CD14-positive monocyte (primary cell): ENCODE measurements around the gene PRDM13. TPM values are rescaled to one million over a fixed set of nuclear protein-coding genes. Genes with fewer than 3 reads are reported as not detected.

ENCODE experiments used
- DNase-seq, 3 donors: peaks; one replicate each; pipeline ENCODE4 v3.0.0-alpha.2; 2011 to 2022
- H2AFZ ChIP-seq: 2 replicates; pipeline ENCODE4 v1.6.0; 2012; ENCODE audit warnings: mild to moderate bottlenecking, low read depth, low read length, inconsistent platforms; ENCODE audit not compliant: insufficient read depth, poor library complexity, severe bottlenecking
- H3K27ac ChIP-seq, 2 donors: 1 replicate in 1 of 2; 2 replicates in 1 of 2; pipeline ENCODE4 v1.5.1; 2012 to 2013; ENCODE audit warnings: low read length in 2 of 2, control low read depth in 1 of 2, inconsistent platforms in 1 of 2, low read depth in 1 of 2, mild to moderate bottlenecking in 1 of 2
- H3K27me3 ChIP-seq, 2 donors: one replicate each; pipeline versions ENCODE4 v1.6.0 to v1.6.1; 2011 to 2013; ENCODE audit warnings: low read length in 2 of 2; ENCODE audit not compliant: control insufficient read depth in 2 of 2, insufficient read depth in 2 of 2
- H3K36me3 ChIP-seq, 2 donors: replicated peaks in 1 of 2; 1 replicate in 1 of 2; 2 replicates in 1 of 2; pipeline versions ENCODE4 v1.5.1 to v1.6.1; 2012 to 2013; ENCODE audit warnings: low read length in 2 of 2, control low read depth in 1 of 2, inconsistent platforms in 1 of 2, mild to moderate bottlenecking in 1 of 2; ENCODE audit not compliant: insufficient read depth in 2 of 2, control insufficient read depth in 1 of 2
- H3K4me1 ChIP-seq, 2 donors: 1 replicate in 1 of 2; 2 replicates in 1 of 2; pipeline versions ENCODE4 v1.5.1 to v1.6.1; 2012 to 2013; ENCODE audit warnings: low read length in 2 of 2, control low read depth in 1 of 2, inconsistent platforms in 1 of 2, mild to moderate bottlenecking in 1 of 2, moderate library complexity in 1 of 2; ENCODE audit not compliant: insufficient read depth in 2 of 2, control insufficient read depth in 1 of 2
- H3K4me2 ChIP-seq: replicated peaks from 2 replicates; pipeline ENCODE3; 2012; ENCODE audit warnings: low read length, moderate library complexity, mild to moderate bottlenecking; ENCODE audit not compliant: poor library complexity, severe bottlenecking; ENCODE audit errors: extremely low read depth
- H3K4me3 ChIP-seq, 3 experiments: fragments of 200-600 bp in 1 of 3; sonication (generic) in 1 of 3; replicated peaks in 1 of 3; 1 replicate in 2 of 3; 2 replicates in 1 of 3; pipeline ENCODE4 v1.5.1; 2011 to 2013; ENCODE audit warnings: low read length in 3 of 3, mild to moderate bottlenecking in 3 of 3, control low read depth in 2 of 3, low read depth in 2 of 3, inconsistent platforms in 1 of 3, moderate library complexity in 1 of 3
- H3K79me2 ChIP-seq: 2 replicates; pipeline ENCODE4 v1.6.0; 2012; ENCODE audit warnings: mild to moderate bottlenecking, control low read depth, inconsistent platforms, low read length, moderate library complexity; ENCODE audit not compliant: insufficient read depth
- H3K9ac ChIP-seq: 2 replicates; pipeline ENCODE4 v1.6.0; 2017; ENCODE audit warnings: low read length, mild to moderate bottlenecking; ENCODE audit not compliant: insufficient read depth, poor library complexity, severe bottlenecking
- H3K9me3 ChIP-seq, 2 donors: replicated peaks in 1 of 2; 1 replicate in 1 of 2; 2 replicates in 1 of 2; pipeline versions ENCODE4 v1.5.1 to v1.6.1; 2012 to 2013; ENCODE audit warnings: low read length in 2 of 2, control low read depth in 1 of 2; ENCODE audit not compliant: control insufficient read depth in 1 of 2, insufficient read depth in 1 of 2
- H4K20me1 ChIP-seq: 2 replicates; pipeline ENCODE4 v1.6.0; 2012; ENCODE audit warnings: mild to moderate bottlenecking, low read length, control low read depth, moderate library complexity; ENCODE audit not compliant: insufficient read depth
- H3K27ac Mint-ChIP-seq, 7 donors: one replicate each; pipeline ENCODE4 v1.8.0; 2020; ENCODE audit warnings: mild to moderate bottlenecking in 7 of 7, mixed read lengths in 7 of 7, moderate library complexity in 6 of 7, inconsistent platforms in 2 of 7
- H3K27me3 Mint-ChIP-seq, 3 donors: one replicate each; pipeline ENCODE4 v1.8.0; 2021 to 2022; ENCODE audit warnings: low read depth in 3 of 3, mild to moderate bottlenecking in 3 of 3, mixed read lengths in 3 of 3, moderate library complexity in 3 of 3, inconsistent platforms in 1 of 3
- H3K36me3 Mint-ChIP-seq, 2 donors: one replicate each; pipeline ENCODE4 v1.8.0; 2020; ENCODE audit warnings: mixed read lengths in 2 of 2, inconsistent platforms in 1 of 2, mild to moderate bottlenecking in 1 of 2
- H3K4me1 Mint-ChIP-seq: one replicate; pipeline ENCODE4 v1.8.0; 2020; ENCODE audit warnings: mild to moderate bottlenecking, mixed read lengths
- H3K4me3 Mint-ChIP-seq, 2 donors: one replicate each; pipeline ENCODE4 v1.8.0; 2020; ENCODE audit warnings: mild to moderate bottlenecking in 2 of 2, mixed read lengths in 2 of 2, moderate library complexity in 1 of 2
- H3K9me3 Mint-ChIP-seq, 7 donors: one replicate each; pipeline ENCODE4 v1.8.0; 2020 to 2022; ENCODE audit warnings: mixed read lengths in 7 of 7, mild to moderate bottlenecking in 6 of 7, moderate library complexity in 6 of 7, inconsistent platforms in 2 of 7
- WGBS: methylation state at CpG from one replicate; pipeline ENCODE4 v1.1.5; 2013; ENCODE audit warnings: missing lambda C conversion rate; ENCODE audit not compliant: insufficient coverage; 5-methylcytosine and 5-hydroxymethylcytosine counted together
- intact Hi-C, 2 donors: fragments of 100-400 bp; cut with micrococcal nuclease; formaldehyde crosslinking; loops; one replicate each; pipeline versions ENCODE4 v1.15.0 to v1.15.1; 2023
- polyA plus RNA-seq, 3 donors: library from polyadenylated mRNA; depleted of rRNA in 1 of 3; unstranded in 2 of 3; stranded (reverse) in 1 of 3; fragments of 300-500 nt in 2 of 3; fragments of >200 nt in 1 of 3; fragmentation: Illumina TruSeq in 2 of 3; gene quantifications; 1 replicate in 2 of 3; 2 replicates in 1 of 3; pipeline ENCODE4 v1.2.3, GENCODE V29; 2012 to 2021
- TF ChIP-seq, protein P1 (sequence below): fragments of 200-600 bp; IDR thresholded peaks from one replicate; pipeline ENCODE4 v1.8.0; 2022; ENCODE audit warnings: antibody characterized with exemption, mild to moderate bottlenecking

PRDM13 gene
- polyA plus RNA-seq, 3 donors = not detected

DNA sequence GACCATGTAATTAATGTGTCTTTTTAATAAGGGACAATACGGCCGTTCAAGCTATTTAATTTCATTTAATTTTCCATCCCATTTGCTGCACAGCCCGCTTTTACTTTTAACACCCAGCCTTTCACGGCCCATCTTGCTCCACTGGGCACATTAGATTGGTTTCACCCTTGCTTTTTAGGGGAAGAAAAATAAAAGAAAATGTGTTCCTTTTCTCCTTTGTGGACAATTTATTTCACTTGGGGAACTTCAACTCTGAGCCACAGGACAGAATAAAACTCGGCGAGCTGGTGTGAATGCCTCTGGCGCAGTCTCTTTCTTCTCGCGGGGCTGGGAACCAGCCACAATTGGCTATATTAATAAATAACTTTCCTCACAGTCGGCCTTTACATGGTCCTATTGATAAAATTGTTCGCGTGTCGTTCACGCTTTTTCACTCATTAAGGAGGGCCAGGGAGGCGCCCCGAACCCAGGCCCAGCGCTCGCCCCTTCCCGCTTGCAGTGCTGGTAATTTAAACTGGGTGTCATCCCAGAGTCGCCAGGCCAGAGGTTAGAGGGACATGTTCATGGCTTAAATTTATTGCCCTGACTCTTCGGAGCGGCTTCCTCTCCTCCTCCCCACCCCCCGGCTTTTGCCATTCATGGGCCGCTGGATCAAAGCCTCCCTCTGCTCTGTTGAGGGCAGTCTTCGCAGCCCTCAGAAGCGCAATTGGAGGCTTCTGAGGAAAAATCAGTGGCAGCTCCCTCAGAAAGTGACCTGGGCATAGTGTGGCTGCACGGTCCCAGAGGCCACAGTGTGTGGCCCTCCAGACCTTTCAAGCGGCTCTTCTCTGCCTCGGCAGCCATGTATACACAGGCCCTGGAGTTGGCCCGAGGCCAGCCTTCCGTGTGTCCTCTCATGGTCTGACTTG, 2.2 kb upstream of the PRDM13 start:
- no peaks in the 10 kb centered on the region for H4K20me1 ChIP-seq
- H3K27ac ChIP-seq = no peak overlapping the region
- no peak overlapping the region for H3K27ac Mint-ChIP-seq
- H3K36me3 Mint-ChIP-seq = peaks cover 13 to 17% of the 10 kb centered on the region in 2 donors
- H3K9me3 Mint-ChIP-seq = peaks cover 0 to 61% (median 31%) of the 10 kb centered on the region in 7 donors
- peaks cover 10 to 47% of the 10 kb centered on the region in 2 donors for H3K9me3 ChIP-seq
- no peaks in the 10 kb centered on the region for H3K36me3 ChIP-seq
- H3K4me1 Mint-ChIP-seq = peaks cover 34% of the 10 kb centered on the region
- no peak overlapping the region for H3K9ac ChIP-seq
- peak overlapping the region; percentile 60 for H2AFZ ChIP-seq
- intact Hi-C loops = no loop called here
- peak overlapping the region in 2 of 3 experiments; percentile 30 to 67 for H3K4me3 ChIP-seq
- TF ChIP-seq, protein P1, sequence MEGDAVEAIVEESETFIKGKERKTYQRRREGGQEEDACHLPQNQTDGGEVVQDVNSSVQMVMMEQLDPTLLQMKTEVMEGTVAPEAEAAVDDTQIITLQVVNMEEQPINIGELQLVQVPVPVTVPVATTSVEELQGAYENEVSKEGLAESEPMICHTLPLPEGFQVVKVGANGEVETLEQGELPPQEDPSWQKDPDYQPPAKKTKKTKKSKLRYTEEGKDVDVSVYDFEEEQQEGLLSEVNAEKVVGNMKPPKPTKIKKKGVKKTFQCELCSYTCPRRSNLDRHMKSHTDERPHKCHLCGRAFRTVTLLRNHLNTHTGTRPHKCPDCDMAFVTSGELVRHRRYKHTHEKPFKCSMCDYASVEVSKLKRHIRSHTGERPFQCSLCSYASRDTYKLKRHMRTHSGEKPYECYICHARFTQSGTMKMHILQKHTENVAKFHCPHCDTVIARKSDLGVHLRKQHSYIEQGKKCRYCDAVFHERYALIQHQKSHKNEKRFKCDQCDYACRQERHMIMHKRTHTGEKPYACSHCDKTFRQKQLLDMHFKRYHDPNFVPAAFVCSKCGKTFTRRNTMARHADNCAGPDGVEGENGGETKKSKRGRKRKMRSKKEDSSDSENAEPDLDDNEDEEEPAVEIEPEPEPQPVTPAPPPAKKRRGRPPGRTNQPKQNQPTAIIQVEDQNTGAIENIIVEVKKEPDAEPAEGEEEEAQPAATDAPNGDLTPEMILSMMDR = no peak
- 12% methylated on average over 26 of the region's 31 CpGs for WGBS
- peaks cover 98 to 100% of the 10 kb centered on the region in 2 donors for H3K27me3 ChIP-seq
- H3K4me3 Mint-ChIP-seq = peak overlapping the region; percentile 77 to 89
- H3K4me1 ChIP-seq = peaks cover 23 to 24% of the 10 kb centered on the region in 2 donors
- peaks cover 95 to 100% (median 98%) of the 10 kb centered on the region in 3 donors for H3K27me3 Mint-ChIP-seq
- DNase-seq = no peak
- no peaks in the 10 kb centered on the region for H3K79me2 ChIP-seq
- peak overlapping the region; percentile 79 for H3K4me2 ChIP-seq

- no peak overlapping the region for H3K9ac ChIP-seq
- Mint-ChIP-seq H3K27ac (no peak overlapping the region), H3K36me3 (peaks cover 15 to 17% of the 10 kb centered on the region in 2 donors), H3K27me3 (peaks cover 96 to 99% (median 98%) of the 10 kb centered on the region in 3 donors), H3K4me1 (peaks cover 38% of the 10 kb centered on the region), H3K4me3 (peak overlapping the region in 1 of 2 donors; percentile 89), H3K9me3 (peaks cover 0 to 64% (median 31%) of the 10 kb centered on the region in 7 donors)
- peaks cover 23 to 24% of the 10 kb centered on the region in 2 donors for H3K4me1 ChIP-seq
- no peak overlapping the region for H3K4me2 ChIP-seq
- H4K20me1 ChIP-seq = no peaks in the 10 kb centered on the region
- DNase-seq = no peak
- 7% methylated on average over 12 of the region's 20 CpGs for WGBS
- intact Hi-C loops = no loop called here
- H2AFZ ChIP-seq = no peak overlapping the region
- peaks cover 99 to 100% of the 10 kb centered on the region in 2 donors for H3K27me3 ChIP-seq
- no peak overlapping the region for H3K4me3 ChIP-seq
- H3K9me3 ChIP-seq = peaks cover 10 to 49% of the 10 kb centered on the region in 2 donors
- no peak overlapping the region for H3K27ac ChIP-seq
- H3K79me2 ChIP-seq = no peaks in the 10 kb centered on the region
- TF ChIP-seq, protein P1 = no peak
- no peaks in the 10 kb centered on the region for H3K36me3 ChIP-seq
Observed at GRCh38 chr6:99605074-99605734, 1.4 kb upstream of the PRDM13 start.
